HG03196 (cell line): Measurements from ENCODE around the gene TMX1.

Experiments used
- ATAC-seq: cut with Tn5 transposase; IDR thresholded peaks from one replicate; pipeline ENCODE4 v1.9.1; 2021; ENCODE audit not compliant: unreplicated experiment

Gene TMX1

GRCh38 chr14:51293149-51293911, 53.3 kb downstream of the TMX1 start:
- no peak for ATAC-seq

GRCh38 chr14:51293912-51294389, 53.9 kb downstream of the TMX1 start:
- no peak for ATAC-seq

- no peak for ATAC-seq
Observed at GRCh38 chr14:51294951-51295525, 55.0 kb downstream of the TMX1 start.

DNA sequence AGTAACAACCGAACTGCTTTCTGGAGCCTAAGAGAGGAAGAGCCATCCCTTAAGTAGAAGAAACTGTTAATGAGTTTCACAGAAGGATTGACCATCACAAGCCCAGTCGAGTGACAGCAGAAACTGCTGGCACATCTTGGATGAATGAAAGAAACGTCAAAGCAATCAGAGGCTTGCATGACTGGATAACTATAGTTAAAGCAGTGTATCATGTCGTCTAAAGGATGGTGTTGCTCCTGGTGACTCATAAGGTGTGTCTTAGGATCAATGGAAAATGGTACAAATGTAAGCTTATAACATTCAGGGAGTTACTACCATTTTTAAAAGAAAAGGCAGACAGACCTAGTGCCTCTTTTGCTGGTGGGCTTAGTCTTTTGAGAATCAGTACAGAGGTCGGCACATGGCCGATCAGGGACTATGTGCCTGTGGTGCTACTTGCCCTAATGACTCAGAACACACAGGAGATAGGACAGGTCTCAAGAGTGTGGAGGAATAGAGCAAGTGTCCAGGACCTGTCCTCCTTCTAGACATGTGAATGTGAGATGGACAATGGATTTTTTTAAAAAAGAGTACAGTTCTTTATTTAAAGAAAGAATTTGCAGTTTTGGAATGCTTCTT, 55.7 kb downstream of the TMX1 start:
- no peak for ATAC-seq

- ATAC-seq, result no peak
Observed at GRCh38 chr14:51297066-51297465, 57.0 kb downstream of the TMX1 start.

GRCh38 chr14:51298895-51299294, 58.8 kb downstream of the TMX1 start:
- ATAC-seq, result no peak

- ATAC-seq, result no peak
Observed at GRCh38 chr14:51302295-51303030, 62.4 kb downstream of the TMX1 start.

- ATAC-seq, result no peak
Observed at GRCh38 chr14:51304438-51304837, 64.4 kb downstream of the TMX1 start.

DNA sequence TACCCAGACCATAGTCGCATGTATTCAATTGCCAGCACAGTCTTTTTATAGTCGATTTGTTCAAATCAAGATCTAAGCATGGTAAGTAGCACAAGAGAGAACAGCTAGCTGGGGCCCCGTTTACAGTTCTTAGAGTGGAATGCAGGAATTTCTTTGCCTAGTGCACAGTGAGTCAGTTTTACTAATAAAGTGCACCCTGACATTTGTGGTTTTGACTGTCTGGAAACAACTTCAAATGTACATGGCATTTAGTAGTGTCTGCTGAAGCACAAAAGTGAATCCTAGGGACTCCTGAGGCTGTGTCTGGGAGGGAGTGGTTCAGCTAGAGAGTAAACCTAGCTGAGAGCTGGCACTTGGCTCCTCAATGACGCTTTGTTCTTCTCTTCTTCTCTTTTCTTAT, 64.9 kb downstream of the TMX1 start:
- ATAC-seq, result no peak

DNA sequence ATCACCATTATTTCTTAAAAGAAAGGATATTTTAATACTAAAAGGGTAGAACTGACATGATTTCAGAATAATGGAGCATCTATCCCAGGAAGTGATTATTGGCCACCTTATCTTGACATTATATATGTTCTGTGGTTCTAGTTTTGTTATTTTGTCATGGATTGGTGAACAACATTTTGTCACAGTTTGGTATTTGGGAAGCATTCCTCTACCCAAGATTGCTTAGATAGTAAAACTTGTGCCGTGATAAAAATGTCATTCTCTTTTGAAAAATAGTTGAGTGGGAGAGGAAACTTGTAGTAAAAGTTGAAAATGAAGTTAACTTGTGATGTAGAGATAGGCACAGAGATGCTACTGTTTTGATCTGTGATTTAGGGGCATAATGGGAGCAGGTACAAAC, 65.7 kb downstream of the TMX1 start:
- no peak for ATAC-seq
